GM23248 (cell line): ENCODE results near the gene HAPLN1.

Source experiments
- EZH2 ChIP-seq: fragments of 200-600 bp; sonication (generic); IDR thresholded peaks from 2 replicates; pipeline ENCODE4 v1.6.1; 2018; ENCODE audit warnings: antibody characterized with exemption, mild to moderate bottlenecking; ENCODE audit not compliant: insufficient read depth, poor library complexity, severe bottlenecking
- EZH2phosphoT487 ChIP-seq: fragments of 200-600 bp; sonication (generic); IDR thresholded peaks from 2 replicates; pipeline ENCODE4 v1.6.1; 2018; ENCODE audit warnings: antibody characterized with exemption, moderate library complexity, mild to moderate bottlenecking, low read depth; ENCODE audit not compliant: insufficient read depth

- TF ChIP-seq EZH2phosphoT487 (no peak), EZH2 (no peak)
These were observed 11.0 kb upstream of the HAPLN1 start for GRCh38 chr5:83731638-83732037.
